Measurements from ENCODE around the gene FNDC8. TPM values are rescaled to one million over a fixed set of nuclear protein-coding genes. Genes with fewer than 3 reads are reported as not detected.
A peak's percentile ranks its signal among the peaks of the same experiment; 100 is the strongest.

The FNDC8 gene
- total and polyA plus RNA-seq, 9 of the 15 experiments (the other 6 are each of a cell fraction or from before 2014, with no cell fraction given) = 0.04 TPM; not detected in 8

DNA sequence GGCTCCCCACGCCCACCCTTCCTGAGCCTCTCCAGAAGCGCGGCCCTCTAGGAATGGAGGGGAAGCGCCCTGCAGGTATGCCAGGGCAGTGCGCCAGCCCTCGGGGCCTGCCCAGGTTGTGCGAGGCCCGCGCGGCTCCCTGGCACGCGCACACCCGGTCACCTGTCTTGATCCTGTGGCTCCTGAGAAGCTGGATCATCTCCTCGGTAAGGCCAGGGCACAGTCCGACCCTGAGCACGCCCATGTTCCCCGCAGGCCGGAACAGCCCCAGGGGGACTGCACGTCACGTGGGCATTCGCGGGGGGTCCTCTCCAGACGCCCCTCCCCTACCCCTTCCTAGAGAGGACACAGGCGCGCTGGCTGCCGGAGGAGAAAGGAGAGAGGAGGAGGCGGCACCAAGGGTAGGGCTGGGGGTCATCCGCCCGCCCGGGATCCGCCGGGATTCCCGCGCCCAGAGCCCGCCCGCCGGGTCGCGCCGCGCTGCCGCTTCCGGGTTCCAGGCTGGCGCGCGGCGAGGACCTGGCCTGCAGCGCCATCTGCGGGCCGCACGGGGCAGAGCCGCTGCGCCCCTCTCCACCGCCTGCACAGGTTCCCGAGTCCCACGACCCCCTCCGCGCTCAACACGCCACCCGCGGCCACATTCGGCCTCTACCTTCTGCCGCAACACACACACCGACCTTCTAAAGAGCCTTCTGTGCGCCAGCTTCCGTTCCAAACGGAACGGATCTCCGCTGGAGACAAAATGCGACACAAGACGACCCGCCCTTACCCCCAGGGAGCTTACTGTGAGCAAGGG is 1.8 kb upstream of the FNDC8 start, which contains the start of gene RAD51D (continued):
- TF ChIP-seq, protein P1, sequence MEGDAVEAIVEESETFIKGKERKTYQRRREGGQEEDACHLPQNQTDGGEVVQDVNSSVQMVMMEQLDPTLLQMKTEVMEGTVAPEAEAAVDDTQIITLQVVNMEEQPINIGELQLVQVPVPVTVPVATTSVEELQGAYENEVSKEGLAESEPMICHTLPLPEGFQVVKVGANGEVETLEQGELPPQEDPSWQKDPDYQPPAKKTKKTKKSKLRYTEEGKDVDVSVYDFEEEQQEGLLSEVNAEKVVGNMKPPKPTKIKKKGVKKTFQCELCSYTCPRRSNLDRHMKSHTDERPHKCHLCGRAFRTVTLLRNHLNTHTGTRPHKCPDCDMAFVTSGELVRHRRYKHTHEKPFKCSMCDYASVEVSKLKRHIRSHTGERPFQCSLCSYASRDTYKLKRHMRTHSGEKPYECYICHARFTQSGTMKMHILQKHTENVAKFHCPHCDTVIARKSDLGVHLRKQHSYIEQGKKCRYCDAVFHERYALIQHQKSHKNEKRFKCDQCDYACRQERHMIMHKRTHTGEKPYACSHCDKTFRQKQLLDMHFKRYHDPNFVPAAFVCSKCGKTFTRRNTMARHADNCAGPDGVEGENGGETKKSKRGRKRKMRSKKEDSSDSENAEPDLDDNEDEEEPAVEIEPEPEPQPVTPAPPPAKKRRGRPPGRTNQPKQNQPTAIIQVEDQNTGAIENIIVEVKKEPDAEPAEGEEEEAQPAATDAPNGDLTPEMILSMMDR (IDR thresholded peaks at IDR 0.05 in 2 of 3, conservative IDR thresholded peaks at IDR 0.05 in 1 of 3; ENCODE audit: insufficient read depth in 2 of 3, low read depth in 1 of 3, low read length in 3 of 3) = peak; percentile 86 to 97 (median 92)
- TF ChIP-seq, protein P2, sequence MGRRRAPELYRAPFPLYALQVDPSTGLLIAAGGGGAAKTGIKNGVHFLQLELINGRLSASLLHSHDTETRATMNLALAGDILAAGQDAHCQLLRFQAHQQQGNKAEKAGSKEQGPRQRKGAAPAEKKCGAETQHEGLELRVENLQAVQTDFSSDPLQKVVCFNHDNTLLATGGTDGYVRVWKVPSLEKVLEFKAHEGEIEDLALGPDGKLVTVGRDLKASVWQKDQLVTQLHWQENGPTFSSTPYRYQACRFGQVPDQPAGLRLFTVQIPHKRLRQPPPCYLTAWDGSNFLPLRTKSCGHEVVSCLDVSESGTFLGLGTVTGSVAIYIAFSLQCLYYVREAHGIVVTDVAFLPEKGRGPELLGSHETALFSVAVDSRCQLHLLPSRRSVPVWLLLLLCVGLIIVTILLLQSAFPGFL (CRISPR knock-in tag; IDR thresholded peaks at IDR 0.05) = no peak
- TF ChIP-seq, protein P3, sequence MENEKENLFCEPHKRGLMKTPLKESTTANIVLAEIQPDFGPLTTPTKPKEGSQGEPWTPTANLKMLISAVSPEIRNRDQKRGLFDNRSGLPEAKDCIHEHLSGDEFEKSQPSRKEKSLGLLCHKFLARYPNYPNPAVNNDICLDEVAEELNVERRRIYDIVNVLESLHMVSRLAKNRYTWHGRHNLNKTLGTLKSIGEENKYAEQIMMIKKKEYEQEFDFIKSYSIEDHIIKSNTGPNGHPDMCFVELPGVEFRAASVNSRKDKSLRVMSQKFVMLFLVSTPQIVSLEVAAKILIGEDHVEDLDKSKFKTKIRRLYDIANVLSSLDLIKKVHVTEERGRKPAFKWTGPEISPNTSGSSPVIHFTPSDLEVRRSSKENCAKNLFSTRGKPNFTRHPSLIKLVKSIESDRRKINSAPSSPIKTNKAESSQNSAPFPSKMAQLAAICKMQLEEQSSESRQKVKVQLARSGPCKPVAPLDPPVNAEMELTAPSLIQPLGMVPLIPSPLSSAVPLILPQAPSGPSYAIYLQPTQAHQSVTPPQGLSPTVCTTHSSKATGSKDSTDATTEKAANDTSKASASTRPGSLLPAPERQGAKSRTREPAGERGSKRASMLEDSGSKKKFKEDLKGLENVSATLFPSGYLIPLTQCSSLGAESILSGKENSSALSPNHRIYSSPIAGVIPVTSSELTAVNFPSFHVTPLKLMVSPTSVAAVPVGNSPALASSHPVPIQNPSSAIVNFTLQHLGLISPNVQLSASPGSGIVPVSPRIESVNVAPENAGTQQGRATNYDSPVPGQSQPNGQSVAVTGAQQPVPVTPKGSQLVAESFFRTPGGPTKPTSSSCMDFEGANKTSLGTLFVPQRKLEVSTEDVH (IDR thresholded peaks at IDR 0.05; ENCODE audit: low read depth, partially characterized antibody) = peak; percentile 78
- TF ChIP-seq RBM22 (IDR thresholded peaks at IDR 0.05; ENCODE audit: low read depth, low read length, poor library complexity, severe bottlenecking) = no peak
- peak; percentile 70; the same call in 1 of the 2 replicates for TF ChIP-seq NR3C1 (CRISPR knock-in tag; IDR thresholded peaks at IDR 0.05)
- no peak for TF ChIP-seq SNRNP70 (optimal IDR thresholded peaks at IDR 0.05; ENCODE audit: low read depth, low read length)
- TF ChIP-seq ZNF316 (IDR thresholded peaks at IDR 0.05) = peak; percentile 65
- TF ChIP-seq XRCC3 (IDR thresholded peaks at IDR 0.05) = no peak
- TF ChIP-seq, protein P4, sequence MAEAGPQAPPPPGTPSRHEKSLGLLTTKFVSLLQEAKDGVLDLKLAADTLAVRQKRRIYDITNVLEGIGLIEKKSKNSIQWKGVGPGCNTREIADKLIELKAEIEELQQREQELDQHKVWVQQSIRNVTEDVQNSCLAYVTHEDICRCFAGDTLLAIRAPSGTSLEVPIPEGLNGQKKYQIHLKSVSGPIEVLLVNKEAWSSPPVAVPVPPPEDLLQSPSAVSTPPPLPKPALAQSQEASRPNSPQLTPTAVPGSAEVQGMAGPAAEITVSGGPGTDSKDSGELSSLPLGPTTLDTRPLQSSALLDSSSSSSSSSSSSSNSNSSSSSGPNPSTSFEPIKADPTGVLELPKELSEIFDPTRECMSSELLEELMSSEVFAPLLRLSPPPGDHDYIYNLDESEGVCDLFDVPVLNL (CRISPR knock-in tag; IDR thresholded peaks at IDR 0.05; ENCODE audit: low read depth) = no peak
- peak; percentile 32; the same call in 1 of the 2 replicates for TF ChIP-seq ELF4 (CRISPR knock-in tag; IDR thresholded peaks at IDR 0.05)
- no peak for TF ChIP-seq ZNF780A (CRISPR knock-in tag; IDR thresholded peaks at IDR 0.05)
- no peak for TF ChIP-seq RFX7 (CRISPR knock-in tag; IDR thresholded peaks at IDR 0.05)
- TF ChIP-seq ZNF146 (CRISPR knock-in tag; IDR thresholded peaks at IDR 0.05; ENCODE audit: unreplicated experiment) = no peak
- TF ChIP-seq SUPT5H (IDR thresholded peaks at IDR 0.05) = peak; percentile 64
- TF ChIP-seq HLTF (IDR thresholded peaks at IDR 0.05) = no peak
- no peak for TF ChIP-seq MYBL2 (IDR thresholded peaks at IDR 0.05; ENCODE audit: low read depth)
- no peak for TF ChIP-seq MYBL2 (CRISPR knock-in tag; IDR thresholded peaks at IDR 0.05; ENCODE audit: borderline replicate concordance)
- peak; percentile 52; the same call in 1 of the 2 replicates for TF ChIP-seq POLR2AphosphoS5 (IDR thresholded peaks at IDR 0.05; ENCODE audit: control insufficient read depth, insufficient read depth, low read depth, low read length)
- peak; percentile 50 for TF ChIP-seq CREM (IDR thresholded peaks at IDR 0.05; ENCODE audit: low read depth)
- no peak for TF ChIP-seq U2AF1 (optimal IDR thresholded peaks at IDR 0.05; ENCODE audit: low read depth, low read length)
- TF ChIP-seq RCOR1 (IDR thresholded peaks at IDR 0.05; ENCODE audit: borderline replicate concordance in 1 of 2, low read depth in 2 of 2, low read length in 2 of 2) = 0 out of 4 replicates have a peak, but pooled peaks of 1 of the 2 experiments have one; percentile 14
- peak; percentile 40; the same call in 1 of the 2 replicates for TF ChIP-seq SOX6 (IDR thresholded peaks at IDR 0.05)
